Right lobe of liver (tissue), 6 donors: ENCODE data around the gene GBP2. TPM values are rescaled to one million over a fixed set of nuclear protein-coding genes. Genes with fewer than 3 reads are reported as not detected.

Source experiments
- ATAC-seq, 4 donors: fragments of 200-7000 bp; cut with Tn5 transposase; one replicate each; pipeline ENCODE4 v1.9.1; 2020; ENCODE audit warnings: mild to moderate bottlenecking in 4 of 4, moderate library complexity in 4 of 4
- DNase-seq, 3 donors: peaks; one replicate each; pipeline ENCODE4 v3.0.0-alpha.2; 2020
- H3K27ac ChIP-seq, 3 donors: fragments of 200-600 bp; one replicate each; pipeline ENCODE4 v1.8.0; 2022
- H3K27me3 ChIP-seq, 2 donors: fragments of 200-600 bp; one replicate each; pipeline ENCODE4 v1.8.0; 2022
- H3K36me3 ChIP-seq, 4 donors: fragments of 200-600 bp; sonication (generic) in 1 of 4; one replicate each; pipeline versions ENCODE4 v1.5.1 to v1.8.0; 2017 to 2022; ENCODE audit warnings: control low read depth in 1 of 4
- H3K4me1 ChIP-seq, 4 donors: fragments of 200-600 bp; sonication (generic) in 1 of 4; one replicate each; pipeline versions ENCODE4 v1.5.1 to v1.8.0; 2017 to 2022; ENCODE audit warnings: control low read depth in 1 of 4
- H3K4me3 ChIP-seq, 3 donors: fragments of 200-600 bp; one replicate each; pipeline ENCODE4 v1.8.0; 2022
- H3K9me3 ChIP-seq, 4 donors: fragments of 200-600 bp; sonication (generic) in 1 of 4; one replicate each; pipeline versions ENCODE4 v1.5.1 to v1.8.0; 2017 to 2022; ENCODE audit warnings: control low read depth in 1 of 4
- POLR2A ChIP-seq: fragments of 450-650 bp; IDR thresholded peaks from one replicate; pipeline ENCODE4 v1.6.1; 2017; ENCODE audit warnings: antibody characterized with exemption, mild to moderate bottlenecking
- WGBS: methylation state at CpG from one replicate; pipeline ENCODE4 v1.1.6; 2018; ENCODE audit warnings: low coverage, low lambda C conversion rate; ENCODE audit not compliant: insufficient coverage; ENCODE audit errors: missing lambda C conversion rate; 5-methylcytosine and 5-hydroxymethylcytosine counted together
- intact Hi-C, 2 donors: fragments of 100-400 bp; cut with DNase I; formaldehyde crosslinking; loops; one replicate each; pipeline versions ENCODE4 v1.11.2 to v1.14.1; 2022
- long read RNA-seq: library from polyadenylated mRNA; unstranded; transcript quantifications from one replicate; pipeline ENCODE4 v2.0.0, GENCODE V29; 2019
- total RNA-seq, 6 experiments: library from RNA; depleted of rRNA in 2 of 6; stranded (reverse); fragments of >200 nt in 2 of 6; fragmentation: NEBNext Ultra II Directional in 3 of 6; extraction: Animal tissue kit (Norgen Biotek cat#: 25700) in 3 of 6; gene quantifications; one replicate each; pipeline versions ENCODE4 v1.1.0 to v1.2.4, GENCODE V29; 2016 to 2023
- TF ChIP-seq, protein P1 (sequence below), 4 donors: fragments of 200-600 bp in 3 of 4; fragments of 450-650 bp in 1 of 4; IDR thresholded peaks; one replicate each; pipeline versions ENCODE4 v1.5.1 to v1.8.0; 2016 to 2022; ENCODE audit warnings: antibody characterized with exemption in 4 of 4, mild to moderate bottlenecking in 2 of 4
- donor health status: DM: no; HTN: yes; CAD: no.
- donor health status: DM: no; HTN: no; CAD: no.
- donor health status: DM: no; HTN: no; CAD: no.
- donor health status: DM: no; HTN: yes; CAD: no.
- donor health status: DM: no; HTN: yes; CAD: no.

The GBP2 gene, protein sequence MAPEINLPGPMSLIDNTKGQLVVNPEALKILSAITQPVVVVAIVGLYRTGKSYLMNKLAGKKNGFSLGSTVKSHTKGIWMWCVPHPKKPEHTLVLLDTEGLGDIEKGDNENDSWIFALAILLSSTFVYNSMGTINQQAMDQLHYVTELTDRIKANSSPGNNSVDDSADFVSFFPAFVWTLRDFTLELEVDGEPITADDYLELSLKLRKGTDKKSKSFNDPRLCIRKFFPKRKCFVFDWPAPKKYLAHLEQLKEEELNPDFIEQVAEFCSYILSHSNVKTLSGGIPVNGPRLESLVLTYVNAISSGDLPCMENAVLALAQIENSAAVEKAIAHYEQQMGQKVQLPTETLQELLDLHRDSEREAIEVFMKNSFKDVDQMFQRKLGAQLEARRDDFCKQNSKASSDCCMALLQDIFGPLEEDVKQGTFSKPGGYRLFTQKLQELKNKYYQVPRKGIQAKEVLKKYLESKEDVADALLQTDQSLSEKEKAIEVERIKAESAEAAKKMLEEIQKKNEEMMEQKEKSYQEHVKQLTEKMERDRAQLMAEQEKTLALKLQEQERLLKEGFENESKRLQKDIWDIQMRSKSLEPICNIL
- total RNA-seq = 10 to 100 TPM in 5 of 6 experiments, 1 to 10 TPM in 1; 7.8 to 64.5 (median 26.8) TPM
- long read RNA-seq, partial matches to known transcripts = 3 of 7 reads
- long read RNA-seq, other reads (novel, unspliced or antisense) = 2 of 7 reads

DNA sequence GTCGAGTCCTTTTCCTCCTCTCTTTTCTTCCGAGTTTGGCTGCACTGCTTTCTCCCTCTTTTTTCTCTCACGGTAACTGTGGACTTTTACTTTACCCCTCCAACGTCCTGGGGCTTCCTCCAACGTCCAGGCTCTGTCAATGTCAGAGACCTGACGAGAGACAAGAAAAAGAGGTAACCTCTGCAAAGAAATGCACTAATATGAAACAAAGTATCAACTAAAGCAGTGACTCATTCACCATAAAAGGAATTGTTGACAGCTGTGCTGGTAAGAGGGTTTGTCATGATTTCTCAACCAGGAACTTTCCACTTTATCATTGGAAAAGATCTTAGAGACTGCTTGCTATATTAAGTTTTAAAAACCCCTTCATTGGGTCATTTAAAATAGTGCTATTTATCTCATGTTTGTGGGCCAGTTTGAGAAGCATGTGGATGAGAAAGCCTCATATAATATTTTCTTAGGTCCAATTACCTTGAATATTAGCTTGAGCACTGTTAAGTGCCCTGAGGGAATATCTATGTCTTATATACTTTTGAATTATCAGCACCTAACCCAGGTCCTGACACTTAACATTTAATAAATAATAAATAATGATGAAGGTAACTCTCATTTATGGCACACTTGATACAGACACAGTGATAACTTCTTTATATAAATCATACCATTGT is at the start of gene GBP2:
Gene GBP2, minus strand, starts transcription at position 202 of the 668 bp plus-strand sequence. CDS start 4,148 bp downstream, outside the sequence.
- intact Hi-C loops = no loop called here
- TF ChIP-seq, protein P1, sequence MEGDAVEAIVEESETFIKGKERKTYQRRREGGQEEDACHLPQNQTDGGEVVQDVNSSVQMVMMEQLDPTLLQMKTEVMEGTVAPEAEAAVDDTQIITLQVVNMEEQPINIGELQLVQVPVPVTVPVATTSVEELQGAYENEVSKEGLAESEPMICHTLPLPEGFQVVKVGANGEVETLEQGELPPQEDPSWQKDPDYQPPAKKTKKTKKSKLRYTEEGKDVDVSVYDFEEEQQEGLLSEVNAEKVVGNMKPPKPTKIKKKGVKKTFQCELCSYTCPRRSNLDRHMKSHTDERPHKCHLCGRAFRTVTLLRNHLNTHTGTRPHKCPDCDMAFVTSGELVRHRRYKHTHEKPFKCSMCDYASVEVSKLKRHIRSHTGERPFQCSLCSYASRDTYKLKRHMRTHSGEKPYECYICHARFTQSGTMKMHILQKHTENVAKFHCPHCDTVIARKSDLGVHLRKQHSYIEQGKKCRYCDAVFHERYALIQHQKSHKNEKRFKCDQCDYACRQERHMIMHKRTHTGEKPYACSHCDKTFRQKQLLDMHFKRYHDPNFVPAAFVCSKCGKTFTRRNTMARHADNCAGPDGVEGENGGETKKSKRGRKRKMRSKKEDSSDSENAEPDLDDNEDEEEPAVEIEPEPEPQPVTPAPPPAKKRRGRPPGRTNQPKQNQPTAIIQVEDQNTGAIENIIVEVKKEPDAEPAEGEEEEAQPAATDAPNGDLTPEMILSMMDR (IDR thresholded peaks at IDR 0.05) = no peak
- peak; percentile 77 for TF ChIP-seq POLR2A
- WGBS = 8% methylated on average over 6 of the region's 6 CpGs

DNA sequence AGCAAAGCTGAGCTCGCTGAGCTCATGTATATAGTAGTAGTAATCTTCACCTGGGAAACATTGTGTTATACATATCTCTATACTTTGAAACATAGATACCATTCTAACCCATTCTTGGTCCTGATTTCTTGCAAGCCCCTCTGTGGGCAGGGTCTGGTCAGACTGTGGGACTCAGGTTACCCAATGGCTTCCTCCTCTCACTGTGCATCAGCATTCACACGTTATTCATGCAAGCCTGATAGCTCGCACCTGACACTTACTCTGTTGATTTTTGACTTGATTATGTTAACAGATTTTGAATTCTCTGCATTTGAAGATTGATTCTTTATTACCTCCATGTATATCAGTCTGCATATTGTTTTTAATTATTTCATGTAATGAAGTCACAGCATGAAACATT is 48.6 kb upstream of the GBP2 start:
- H3K27ac ChIP-seq = peak overlapping the region; percentile 71 to 87 (median 84)
- no peak for TF ChIP-seq POLR2A
- TF ChIP-seq, protein P1 (IDR thresholded peaks at IDR 0.05) = no peak
- DNase-seq = no peak
- 29% methylated on average over 3 of the region's 3 CpGs for WGBS
- H3K4me1 ChIP-seq = peaks cover 0 to 43% (median 11%) of the 10 kb centered on the region in 4 donors
- no peaks in the 10 kb centered on the region for H3K27me3 ChIP-seq
- intact Hi-C loops = no loop called here
- H3K4me3 ChIP-seq = peak overlapping the region; percentile 30 to 57 (median 42)
- ATAC-seq = peak; percentile 34 to 63 (median 44)
- no peaks in the 10 kb centered on the region for H3K9me3 ChIP-seq
- peaks cover 0 to 8% (median 0%) of the 10 kb centered on the region in 4 donors for H3K36me3 ChIP-seq

More for the DNA sequence above, at the start of gene GBP2:
- Histone ChIP-seq H3K9me3 (no peaks in the 10 kb centered on the region), H3K27me3 (no peaks in the 10 kb centered on the region), H3K4me1 (peaks cover 0 to 30% (median 14%) of the 10 kb centered on the region in 4 donors), H3K27ac (peak within 1 kb of the TSS; percentile 85 to 90 (median 88)), H3K4me3 (peak within 1 kb of the TSS; percentile 20 to 44 (median 36)), H3K36me3 (peaks cover 0 to 7% (median 5%) of the 10 kb centered on the region in 4 donors)
- ATAC-seq (peak; percentile 74 to 86 (median 80)), DNase-seq (no peak)

DNA sequence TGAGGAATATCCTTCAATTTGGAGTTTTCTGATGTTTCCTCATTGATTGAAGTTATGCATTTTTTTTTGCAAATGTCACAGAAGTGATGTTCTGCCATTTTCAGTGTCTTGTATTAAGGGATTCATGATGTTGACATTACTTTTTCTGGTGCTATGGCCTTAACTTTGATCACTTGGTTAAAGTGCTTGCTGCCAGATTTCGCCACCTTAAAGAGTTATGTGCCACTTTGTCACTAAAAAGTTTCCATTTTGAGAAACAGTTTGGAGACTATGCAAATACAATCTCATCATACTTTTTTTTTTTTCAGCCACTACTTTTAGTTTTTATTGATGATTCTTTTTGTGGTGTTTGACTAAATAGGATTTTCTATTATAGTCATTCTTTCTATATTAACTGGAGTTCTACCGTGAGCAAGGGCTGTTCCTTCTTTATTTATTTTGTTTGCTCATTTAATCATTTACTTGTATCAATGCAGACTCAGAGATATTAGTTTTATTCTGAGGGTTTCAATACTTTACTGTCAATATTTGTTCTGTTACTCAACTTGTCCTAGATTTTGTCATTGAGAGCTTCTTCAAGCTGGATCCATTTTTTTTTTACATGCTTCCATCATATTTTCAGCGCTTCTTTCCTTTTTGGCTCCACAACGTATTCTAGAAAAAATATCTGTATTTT is 46.7 kb upstream of the GBP2 start:
- peak in 1 of 3 donors; percentile 51 for DNase-seq
- TF ChIP-seq, protein P1 (IDR thresholded peaks at IDR 0.05) = no peak
- no peak for TF ChIP-seq POLR2A
- peak overlapping the region; percentile 6 to 57 (median 42) for H3K4me3 ChIP-seq
- H3K4me1 ChIP-seq = peaks cover 0 to 52% (median 11%) of the 10 kb centered on the region in 4 donors
- peaks cover 0 to 8% (median 0%) of the 10 kb centered on the region in 4 donors for H3K36me3 ChIP-seq
- peak overlapping the region; percentile 13 to 87 (median 84) for H3K27ac ChIP-seq
- no peaks in the 10 kb centered on the region for H3K9me3 ChIP-seq
- WGBS = 33% methylated on average over 4 of the region's 4 CpGs
- ATAC-seq = peak; percentile 33 to 70 (median 44)
- intact Hi-C loops = no loop called here
- H3K27me3 ChIP-seq = no peaks in the 10 kb centered on the region

DNA sequence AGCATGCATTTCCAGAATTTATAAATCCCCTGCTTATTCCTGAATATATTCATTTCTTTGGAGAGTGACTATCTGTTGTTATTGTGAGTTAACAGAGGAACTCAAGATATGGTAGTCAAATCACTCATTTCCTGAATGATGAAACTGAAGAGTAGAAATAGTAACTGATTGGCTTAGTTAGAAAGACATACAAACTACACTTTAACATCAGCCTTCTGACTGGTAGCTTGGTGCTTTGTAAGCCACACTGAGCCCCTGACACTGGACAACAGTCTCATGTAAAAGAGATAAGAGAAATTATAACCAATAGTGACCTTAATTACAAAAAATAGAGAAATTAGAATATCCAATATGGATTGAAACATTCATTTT is 45.1 kb upstream of the GBP2 start:
- H3K4me1 ChIP-seq = peaks cover 0 to 47% (median 11%) of the 10 kb centered on the region in 4 donors
- H3K27ac ChIP-seq = no peak overlapping the region
- no peak for ATAC-seq
- peaks cover 0 to 8% (median 0%) of the 10 kb centered on the region in 4 donors for H3K36me3 ChIP-seq
- no peak for TF ChIP-seq POLR2A
- TF ChIP-seq, protein P1 (IDR thresholded peaks at IDR 0.05) = no peak
- no peaks in the 10 kb centered on the region for H3K9me3 ChIP-seq
- DNase-seq = no peak
- no peaks in the 10 kb centered on the region for H3K27me3 ChIP-seq
- no peak overlapping the region for H3K4me3 ChIP-seq
- intact Hi-C loops = no loop called here
